Measurements from ENCODE around the gene C4B.
"Not testable (repeated sequence)": the region's sequence is repeated elsewhere in the genome, so short reads cannot be mapped to it uniquely, and the experiment has no call there.

DNA sequence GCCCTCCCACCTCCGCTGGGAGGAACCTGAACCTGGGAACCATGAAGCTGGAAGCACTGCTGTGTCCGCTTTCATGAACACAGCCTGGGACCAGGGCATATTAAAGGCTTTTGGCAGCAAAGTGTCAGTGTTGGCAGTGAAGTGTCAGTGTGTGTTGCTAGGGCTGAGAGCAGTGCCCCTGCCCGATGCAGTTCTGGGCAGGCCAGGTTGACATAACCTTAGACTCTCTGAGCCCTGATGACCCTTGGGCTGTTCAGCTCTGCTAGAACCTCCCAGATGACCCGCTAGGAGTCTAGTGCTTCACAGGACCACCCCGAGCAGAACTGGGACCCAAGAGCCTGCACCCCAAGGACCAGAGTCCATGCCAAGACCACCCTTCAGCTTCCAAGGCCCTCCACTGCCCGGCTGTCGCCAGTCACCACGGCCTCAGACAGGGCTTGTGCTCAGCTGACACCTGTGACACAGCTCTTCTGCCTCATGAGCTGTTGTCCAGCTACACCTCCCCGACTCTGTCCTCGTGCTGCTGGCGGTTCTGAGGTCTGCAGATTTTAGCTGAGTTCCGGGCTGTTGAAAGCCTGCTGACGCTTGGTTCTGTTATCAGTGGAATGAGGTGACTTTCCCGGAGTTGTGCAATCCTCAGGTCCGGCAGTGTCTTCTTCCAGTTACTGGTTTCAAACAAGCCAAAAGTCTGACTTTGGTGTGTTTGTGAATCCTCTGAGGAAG, 11.9 kb upstream of the C4B start:
- not testable (repeated sequence) for TF ChIP-seq POLR2A, POLR2AphosphoS5 (IDR thresholded peaks at IDR 0.05)
- TF ChIP-seq, protein P1, sequence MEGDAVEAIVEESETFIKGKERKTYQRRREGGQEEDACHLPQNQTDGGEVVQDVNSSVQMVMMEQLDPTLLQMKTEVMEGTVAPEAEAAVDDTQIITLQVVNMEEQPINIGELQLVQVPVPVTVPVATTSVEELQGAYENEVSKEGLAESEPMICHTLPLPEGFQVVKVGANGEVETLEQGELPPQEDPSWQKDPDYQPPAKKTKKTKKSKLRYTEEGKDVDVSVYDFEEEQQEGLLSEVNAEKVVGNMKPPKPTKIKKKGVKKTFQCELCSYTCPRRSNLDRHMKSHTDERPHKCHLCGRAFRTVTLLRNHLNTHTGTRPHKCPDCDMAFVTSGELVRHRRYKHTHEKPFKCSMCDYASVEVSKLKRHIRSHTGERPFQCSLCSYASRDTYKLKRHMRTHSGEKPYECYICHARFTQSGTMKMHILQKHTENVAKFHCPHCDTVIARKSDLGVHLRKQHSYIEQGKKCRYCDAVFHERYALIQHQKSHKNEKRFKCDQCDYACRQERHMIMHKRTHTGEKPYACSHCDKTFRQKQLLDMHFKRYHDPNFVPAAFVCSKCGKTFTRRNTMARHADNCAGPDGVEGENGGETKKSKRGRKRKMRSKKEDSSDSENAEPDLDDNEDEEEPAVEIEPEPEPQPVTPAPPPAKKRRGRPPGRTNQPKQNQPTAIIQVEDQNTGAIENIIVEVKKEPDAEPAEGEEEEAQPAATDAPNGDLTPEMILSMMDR (IDR thresholded peaks at IDR 0.05): not testable (repeated sequence)

Data from breast epithelium (tissue), 3 donors.